Measurements from ENCODE around the gene TOMM34.

TOMM34 gene

DNA sequence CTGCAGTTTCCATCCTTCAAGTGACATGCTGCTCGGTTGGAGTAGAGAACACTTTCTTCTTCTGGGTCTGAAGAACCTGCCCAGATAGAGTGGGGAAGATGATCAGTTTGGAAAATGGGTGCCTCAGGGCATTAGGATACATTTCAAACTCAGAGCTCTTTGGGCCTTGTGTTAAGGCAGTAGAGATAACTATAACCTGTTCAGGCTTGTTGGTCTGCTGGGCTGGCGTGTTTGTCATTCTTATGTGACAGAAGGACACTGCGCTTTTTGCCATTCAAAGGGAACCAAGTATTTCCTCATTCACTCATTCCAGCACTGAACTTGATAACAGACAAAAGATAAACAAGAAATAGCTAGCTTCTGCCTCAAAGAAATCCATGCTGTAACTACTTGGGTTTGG lies 3.8 kb downstream of the TOMM34 start:
- no peaks in the 10 kb centered on the region for H3K9me3 ChIP-seq
- H3K4me1 ChIP-seq = peaks cover 15% of the 10 kb centered on the region
- DNase-seq (ENCODE audit: low spot score in 2 of 2) = no peak
- peaks cover 63% of the 10 kb centered on the region for H3K36me3 ChIP-seq (replicated peaks)
- no peak overlapping the region for H3K4me3 ChIP-seq
- in situ Hi-C loops (cut with MboI; ENCODE audit: low sequenced_read_pairs) = no loop called here
- no peaks in the 10 kb centered on the region for H3K27me3 ChIP-seq (ENCODE audit: low read depth)

DNA sequence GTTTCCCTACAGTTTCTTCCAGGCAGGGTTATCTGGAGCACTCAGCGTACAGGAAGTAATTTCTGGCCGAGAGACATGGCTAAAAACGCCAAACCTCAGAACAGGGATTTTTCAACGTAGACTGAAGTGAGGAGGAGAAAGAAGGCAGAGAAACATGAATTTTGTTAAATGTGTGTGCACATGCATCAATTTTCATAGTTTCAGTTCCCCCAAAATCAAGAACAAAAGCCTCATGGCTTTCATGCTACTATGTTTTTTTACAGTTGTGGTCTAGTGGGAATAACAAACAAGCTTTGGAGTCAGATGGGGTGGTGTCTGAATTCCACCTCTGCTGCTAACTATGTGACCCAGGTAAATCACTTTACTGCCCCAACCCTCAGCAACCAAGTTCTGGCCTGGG lies 4.9 kb downstream of the TOMM34 start:
- in situ Hi-C loops (cut with MboI; ENCODE audit: low sequenced_read_pairs) = no loop called here
- no peak for DNase-seq (ENCODE audit: low spot score in 2 of 2)
- H3K9me3 ChIP-seq = no peaks in the 10 kb centered on the region
- H3K36me3 ChIP-seq (replicated peaks) = peaks cover 74% of the 10 kb centered on the region
- H3K4me3 ChIP-seq = no peak overlapping the region
- peaks cover 6% of the 10 kb centered on the region for H3K4me1 ChIP-seq
- no peaks in the 10 kb centered on the region for H3K27me3 ChIP-seq (ENCODE audit: low read depth)

DNA sequence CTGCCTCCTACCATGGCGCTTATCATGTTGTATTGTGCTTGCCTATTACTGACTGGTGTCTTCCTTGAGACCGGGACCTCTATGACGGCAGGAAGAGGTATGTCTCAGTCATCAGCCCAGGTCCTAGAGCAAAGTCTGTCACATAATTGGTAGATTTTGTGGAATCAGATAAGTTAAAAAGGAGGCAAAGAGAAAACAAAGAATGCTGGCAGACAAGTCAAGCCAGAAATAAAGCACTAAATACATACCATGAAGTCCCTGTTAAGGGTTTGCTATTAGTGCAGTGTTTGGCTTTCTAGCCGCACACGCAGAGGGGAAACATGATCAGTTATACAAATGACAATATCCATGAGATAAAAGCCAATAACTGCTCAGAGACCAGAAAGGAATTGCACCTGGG lies 6.0 kb downstream of the TOMM34 start:
- Histone ChIP-seq H3K9me3 (no peaks in the 10 kb centered on the region), H3K27me3 (ENCODE audit: low read depth) (no peaks in the 10 kb centered on the region), H3K4me3 (no peak overlapping the region), H3K36me3 (replicated peaks) (peaks cover 85% of the 10 kb centered on the region), H3K4me1 (peaks cover 6% of the 10 kb centered on the region)
- in situ Hi-C loops (cut with MboI; ENCODE audit: low sequenced_read_pairs) = no loop called here
- no peak for DNase-seq (ENCODE audit: low spot score in 2 of 2)

DNA sequence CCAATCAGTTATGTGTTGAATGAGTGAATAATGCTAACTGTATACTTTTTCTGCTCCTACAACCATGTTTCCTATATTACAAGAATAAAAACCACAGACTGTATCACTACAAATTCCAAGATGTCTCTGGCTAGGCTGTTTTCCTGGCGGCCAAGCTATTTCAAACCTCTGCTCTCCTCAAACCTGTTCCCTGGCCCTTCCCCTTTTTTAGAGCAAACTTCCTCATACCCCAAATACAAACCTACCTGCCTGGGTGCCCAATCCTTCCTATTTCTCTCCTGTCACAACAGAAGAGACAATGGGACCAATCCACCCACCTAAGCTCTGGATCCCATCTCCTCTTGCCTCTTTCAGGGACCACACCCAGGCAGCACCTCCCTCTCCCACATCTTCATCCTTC lies 7.5 kb downstream of the TOMM34 start:
- in situ Hi-C loops (cut with MboI; ENCODE audit: low sequenced_read_pairs) = no loop called here
- Histone ChIP-seq H3K27me3 (ENCODE audit: low read depth) (no peaks in the 10 kb centered on the region), H3K36me3 (replicated peaks) (peaks cover 95% of the 10 kb centered on the region), H3K4me1 (no peaks in the 10 kb centered on the region), H3K9me3 (no peaks in the 10 kb centered on the region), H3K4me3 (no peak overlapping the region)
- no peak for DNase-seq (ENCODE audit: low spot score in 2 of 2)

- no peaks in the 10 kb centered on the region for H3K9me3 ChIP-seq
- no peak for DNase-seq (ENCODE audit: low spot score in 2 of 2)
- in situ Hi-C loops (cut with MboI; ENCODE audit: low sequenced_read_pairs) = no loop called here
- no peak overlapping the region for H3K4me3 ChIP-seq
- no peaks in the 10 kb centered on the region for H3K27me3 ChIP-seq (ENCODE audit: low read depth)
- no peaks in the 10 kb centered on the region for H3K4me1 ChIP-seq
- peaks cover 98% of the 10 kb centered on the region for H3K36me3 ChIP-seq (replicated peaks)
Observed at GRCh38 chr20:44950368-44950767, 9.8 kb downstream of the TOMM34 start.

- Histone ChIP-seq H3K4me3 (no peak overlapping the region), H3K36me3 (replicated peaks) (peaks cover 96% of the 10 kb centered on the region), H3K9me3 (no peaks in the 10 kb centered on the region), H3K27me3 (ENCODE audit: low read depth) (no peaks in the 10 kb centered on the region), H3K4me1 (no peaks in the 10 kb centered on the region)
- DNase-seq (ENCODE audit: low spot score in 2 of 2) = no peak
- in situ Hi-C loops (cut with MboI; ENCODE audit: low sequenced_read_pairs) = no loop called here
Observed at GRCh38 chr20:44948513-44948912, 11.7 kb downstream of the TOMM34 start.

- Histone ChIP-seq H3K4me1 (no peaks in the 10 kb centered on the region), H3K36me3 (replicated peaks) (peaks cover 96% of the 10 kb centered on the region), H3K4me3 (no peak overlapping the region), H3K27me3 (ENCODE audit: low read depth) (no peaks in the 10 kb centered on the region), H3K9me3 (no peaks in the 10 kb centered on the region)
- in situ Hi-C loops (cut with MboI; ENCODE audit: low sequenced_read_pairs) = no loop called here
- no peak for DNase-seq (ENCODE audit: low spot score in 2 of 2)
Observed at GRCh38 chr20:44948107-44948506, 12.1 kb downstream of the TOMM34 start.

- DNase-seq (ENCODE audit: low spot score in 2 of 2) = no peak
- no peaks in the 10 kb centered on the region for H3K27me3 ChIP-seq (ENCODE audit: low read depth)
- H3K36me3 ChIP-seq (replicated peaks) = peaks cover 96% of the 10 kb centered on the region
Observed at GRCh38 chr20:44946271-44946852, 13.8 kb downstream of the TOMM34 start.

GRCh38 chr20:44945261-44945660 lies 14.9 kb downstream of the TOMM34 start:
- Histone ChIP-seq H3K27me3 (ENCODE audit: low read depth) (no peaks in the 10 kb centered on the region), H3K4me1 (no peaks in the 10 kb centered on the region), H3K9me3 (no peaks in the 10 kb centered on the region), H3K36me3 (replicated peaks) (peaks cover 90% of the 10 kb centered on the region), H3K4me3 (no peak overlapping the region)
- no peak for DNase-seq (ENCODE audit: low spot score in 2 of 2)
- in situ Hi-C loops (cut with MboI; ENCODE audit: low sequenced_read_pairs) = no loop called here

More at GRCh38 chr20:44946271-44946852, 13.8 kb downstream of the TOMM34 start:
- no peak overlapping the region for H3K4me3 ChIP-seq
- no peaks in the 10 kb centered on the region for H3K4me1 ChIP-seq
- H3K9me3 ChIP-seq = no peaks in the 10 kb centered on the region
- in situ Hi-C loops (cut with MboI; ENCODE audit: low sequenced_read_pairs) = no loop called here

DNA sequence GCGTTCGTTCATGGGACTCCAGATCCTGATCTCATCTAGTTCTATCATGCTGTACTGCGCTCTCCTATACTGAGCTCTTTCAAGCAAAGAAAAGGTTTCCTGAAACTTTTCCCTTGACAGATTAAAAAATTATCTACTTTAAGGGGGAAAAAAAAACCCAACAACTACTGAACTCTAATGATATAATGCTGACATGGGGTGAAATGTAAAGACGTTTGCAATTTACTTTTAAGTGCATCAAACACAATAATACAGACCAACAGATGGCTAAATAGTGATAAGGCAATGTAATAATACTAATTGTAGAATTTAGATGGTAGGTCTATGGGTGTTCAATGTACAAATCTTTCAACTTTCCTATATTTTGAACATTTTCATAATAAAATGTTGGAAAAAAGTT lies 16.4 kb downstream of the TOMM34 start:
- in situ Hi-C loops (cut with MboI; ENCODE audit: low sequenced_read_pairs) = no loop called here
- no peaks in the 10 kb centered on the region for H3K27me3 ChIP-seq (ENCODE audit: low read depth)
- no peaks in the 10 kb centered on the region for H3K4me1 ChIP-seq
- H3K4me3 ChIP-seq = no peak overlapping the region
- DNase-seq (ENCODE audit: low spot score in 2 of 2) = no peak
- H3K9me3 ChIP-seq = no peaks in the 10 kb centered on the region
- H3K36me3 ChIP-seq (replicated peaks) = peaks cover 76% of the 10 kb centered on the region

DNA sequence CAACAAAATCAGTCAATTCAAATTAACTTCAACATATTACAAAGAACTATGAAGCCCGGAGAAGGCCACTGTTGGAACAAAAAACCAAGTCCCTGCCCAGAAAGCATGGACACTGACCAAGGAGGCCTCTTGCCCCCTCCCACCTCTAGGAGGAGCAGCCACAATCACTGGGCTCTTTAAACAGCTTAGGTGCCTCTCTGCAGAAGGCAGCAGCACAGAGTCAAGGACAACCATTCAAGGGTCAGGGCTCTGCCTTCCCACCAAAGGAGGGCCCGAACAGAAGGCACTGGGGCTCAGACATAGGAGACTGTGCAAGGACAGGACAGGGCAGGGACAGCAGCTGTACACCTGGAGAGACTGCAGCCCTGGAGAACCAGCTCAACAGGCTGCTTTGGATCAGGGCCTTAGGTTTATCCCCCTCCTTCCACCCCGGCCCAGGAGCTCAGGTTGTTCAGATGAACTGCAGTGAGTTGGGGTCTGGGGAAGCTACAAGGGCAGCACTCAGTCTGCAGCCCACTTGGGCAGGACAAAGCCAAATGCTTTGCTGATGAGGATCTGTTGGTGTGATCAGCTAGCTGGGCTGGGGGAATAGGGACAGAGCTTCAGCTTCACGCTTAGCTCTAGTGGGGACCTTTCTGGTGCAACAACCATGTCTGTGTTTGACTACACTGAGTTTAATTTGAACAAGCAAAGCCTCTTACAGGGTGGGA lies 17.8 kb downstream of the TOMM34 start:
- Histone ChIP-seq H3K4me1 (no peaks in the 10 kb centered on the region), H3K4me3 (no peak overlapping the region), H3K9me3 (no peaks in the 10 kb centered on the region), H3K27me3 (ENCODE audit: low read depth) (no peaks in the 10 kb centered on the region), H3K36me3 (replicated peaks) (peaks cover 76% of the 10 kb centered on the region)
- DNase-seq (ENCODE audit: low spot score in 2 of 2) = peak in 1 of 2 experiments; percentile 13
- in situ Hi-C loops (cut with MboI; ENCODE audit: low sequenced_read_pairs) = no loop called here

GRCh38 chr20:44941120-44941691 lies 19.0 kb downstream of the TOMM34 start:
- Histone ChIP-seq H3K9me3 (no peaks in the 10 kb centered on the region), H3K4me3 (no peak overlapping the region), H3K27me3 (ENCODE audit: low read depth) (no peaks in the 10 kb centered on the region), H3K36me3 (replicated peaks) (peaks cover 70% of the 10 kb centered on the region), H3K4me1 (no peaks in the 10 kb centered on the region)
- DNase-seq (ENCODE audit: low spot score in 2 of 2) = no peak
- in situ Hi-C loops (cut with MboI; ENCODE audit: low sequenced_read_pairs) = no loop called here

DNA sequence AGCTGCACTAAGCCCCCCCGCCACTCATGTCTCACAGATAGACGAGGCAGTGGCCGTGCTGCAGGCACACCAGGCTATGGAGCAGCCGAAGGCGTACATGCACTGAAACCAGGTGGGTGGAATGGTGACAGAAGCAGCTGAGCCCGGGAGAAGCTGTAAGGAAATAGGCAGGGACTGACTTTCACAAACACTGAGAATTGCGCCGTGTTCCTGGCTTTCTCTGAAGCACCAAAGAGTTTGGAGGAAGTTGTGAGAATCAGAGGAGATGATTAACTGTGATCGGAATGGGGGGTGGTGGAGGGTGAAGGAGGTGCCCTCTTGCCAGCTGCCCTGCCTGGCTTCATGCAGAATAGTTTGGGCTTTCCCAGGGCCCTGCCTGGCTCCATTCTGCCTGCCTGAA lies 21.6 kb downstream of the TOMM34 start:
- no peaks in the 10 kb centered on the region for H3K27me3 ChIP-seq (ENCODE audit: low read depth)

GRCh38 chr20:44936510-44936909 lies 23.7 kb downstream of the TOMM34 start:
- no peaks in the 10 kb centered on the region for H3K27me3 ChIP-seq (ENCODE audit: low read depth)
- H3K4me1 ChIP-seq = no peaks in the 10 kb centered on the region
- no peak overlapping the region for H3K4me3 ChIP-seq
- no peaks in the 10 kb centered on the region for H3K9me3 ChIP-seq
- DNase-seq (ENCODE audit: low spot score in 2 of 2) = no peak
- in situ Hi-C loops (cut with MboI; ENCODE audit: low sequenced_read_pairs) = no loop called here
- peaks cover 55% of the 10 kb centered on the region for H3K36me3 ChIP-seq (replicated peaks)

More for the DNA sequence above, 21.6 kb downstream of the TOMM34 start:
- in situ Hi-C loops (cut with MboI; ENCODE audit: low sequenced_read_pairs) = no loop called here
- no peaks in the 10 kb centered on the region for H3K9me3 ChIP-seq
- peaks cover 63% of the 10 kb centered on the region for H3K36me3 ChIP-seq (replicated peaks)
- no peaks in the 10 kb centered on the region for H3K4me1 ChIP-seq
- no peak overlapping the region for H3K4me3 ChIP-seq
- DNase-seq (ENCODE audit: low spot score in 2 of 2) = no peak

Data from HAP-1 (cell line).